Natural killer cell (primary cell): ENCODE data around the gene C12orf43. TPM values are rescaled to one million over a fixed set of nuclear protein-coding genes. Genes with fewer than 3 reads are reported as not detected.

Experiments
- ATAC-seq, 3 donors: fragments of 150-1000 bp in 2 of 3; fragments of 200-7000 bp in 1 of 3; cut with Tn5 transposase; 1 replicate in 1 of 3; 2 replicates in 2 of 3; pipeline ENCODE4 v1.10.0; 2021; ENCODE audit warnings: mild to moderate bottlenecking in 2 of 3, moderate library complexity in 2 of 3
- DNase-seq, 2 donors: peaks; one replicate each; pipeline versions ENCODE4 v3.0.0 to v3.0.0-alpha.2; 2013 to 2021; ENCODE audit warnings: mixed read lengths in 1 of 2
- H3K27ac ChIP-seq: one replicate; pipeline ENCODE4 v1.5.1; 2013; ENCODE audit warnings: mild to moderate bottlenecking, low read length
- H3K27me3 ChIP-seq: one replicate; pipeline ENCODE4 v1.6.1; 2013; ENCODE audit warnings: low read length; ENCODE audit not compliant: control insufficient read depth, insufficient read depth
- H3K36me3 ChIP-seq: one replicate; pipeline ENCODE4 v1.6.1; 2013; ENCODE audit warnings: low read length; ENCODE audit not compliant: control insufficient read depth, insufficient read depth
- H3K4me1 ChIP-seq: one replicate; pipeline ENCODE4 v1.6.1; 2013; ENCODE audit warnings: low read length; ENCODE audit not compliant: control insufficient read depth, insufficient read depth
- H3K4me3 ChIP-seq: one replicate; pipeline ENCODE4 v1.5.1; 2013; ENCODE audit warnings: low read length
- H3K9me3 ChIP-seq: one replicate; pipeline ENCODE4 v1.6.1; 2013; ENCODE audit warnings: low read length; ENCODE audit not compliant: control insufficient read depth, insufficient read depth
- H3K27ac Mint-ChIP-seq, 2 donors: one replicate each; pipeline ENCODE4 v1.8.0; 2022; ENCODE audit warnings: mild to moderate bottlenecking in 2 of 2, mixed read lengths in 2 of 2, moderate library complexity in 1 of 2
- H3K27me3 Mint-ChIP-seq, 2 donors: one replicate each; pipeline ENCODE4 v1.8.0; 2022; ENCODE audit warnings: low read depth in 2 of 2, mixed read lengths in 2 of 2
- H3K36me3 Mint-ChIP-seq: one replicate; pipeline ENCODE4 v1.8.0; 2022; ENCODE audit warnings: mixed read lengths
- H3K4me1 Mint-ChIP-seq, 2 donors: one replicate each; pipeline ENCODE4 v1.8.0; 2022; ENCODE audit warnings: mixed read lengths in 2 of 2
- H3K4me3 Mint-ChIP-seq: one replicate; pipeline ENCODE4 v1.8.0; 2022; ENCODE audit warnings: mild to moderate bottlenecking, moderate library complexity, mixed read lengths
- H3K9me3 Mint-ChIP-seq, 2 donors: one replicate each; pipeline ENCODE4 v1.8.0; 2022; ENCODE audit warnings: mixed read lengths in 2 of 2
- WGBS: methylation state at CpG from one replicate; pipeline ENCODE4 v1.1.7; 2013; ENCODE audit warnings: missing lambda C conversion rate; ENCODE audit not compliant: insufficient coverage; 5-methylcytosine and 5-hydroxymethylcytosine counted together
- intact Hi-C: fragments of 100-400 bp; cut with micrococcal nuclease; formaldehyde crosslinking; loops from one replicate; pipeline ENCODE4 v1.14.2; 2022
- total RNA-seq, 4 donors: library from RNA; stranded (reverse); fragments of 120-200 nt in 1 of 4; gene quantifications; one replicate each; pipeline versions ENCODE4 v1.2.3 to v1.2.4, GENCODE V29; 2013 to 2022
- TF ChIP-seq, protein P1 (sequence below): fragments of 200-600 bp; IDR thresholded peaks from one replicate; pipeline ENCODE4 v1.8.0; 2022; ENCODE audit warnings: antibody characterized with exemption

C12orf43 gene
- total RNA-seq, 3 donors from 2014 or later (not counting 1 experiment from before 2014, with no cell fraction given) = 16.0 to 19.9 (median 18.0) TPM

DNA sequence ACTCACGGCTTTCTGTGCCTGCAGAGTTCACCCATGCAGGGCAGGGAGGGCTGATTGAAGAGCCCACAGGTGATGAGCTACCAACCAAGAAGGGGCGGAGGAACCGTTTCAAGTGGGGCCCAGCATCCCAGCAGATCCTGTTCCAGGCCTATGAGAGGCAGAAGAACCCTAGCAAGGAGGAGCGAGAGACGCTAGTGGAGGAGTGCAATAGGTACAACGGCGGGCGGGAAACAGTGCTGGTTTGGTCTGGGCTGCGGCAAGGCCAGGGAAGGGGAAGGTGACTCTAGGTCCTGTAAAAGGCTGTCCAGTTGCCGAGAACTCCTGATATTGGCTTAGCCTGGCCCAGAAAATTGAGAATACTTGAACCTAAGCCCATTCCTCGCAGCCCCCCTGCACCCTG, 22.8 kb downstream of the C12orf43 start:
- TF ChIP-seq, protein P1, sequence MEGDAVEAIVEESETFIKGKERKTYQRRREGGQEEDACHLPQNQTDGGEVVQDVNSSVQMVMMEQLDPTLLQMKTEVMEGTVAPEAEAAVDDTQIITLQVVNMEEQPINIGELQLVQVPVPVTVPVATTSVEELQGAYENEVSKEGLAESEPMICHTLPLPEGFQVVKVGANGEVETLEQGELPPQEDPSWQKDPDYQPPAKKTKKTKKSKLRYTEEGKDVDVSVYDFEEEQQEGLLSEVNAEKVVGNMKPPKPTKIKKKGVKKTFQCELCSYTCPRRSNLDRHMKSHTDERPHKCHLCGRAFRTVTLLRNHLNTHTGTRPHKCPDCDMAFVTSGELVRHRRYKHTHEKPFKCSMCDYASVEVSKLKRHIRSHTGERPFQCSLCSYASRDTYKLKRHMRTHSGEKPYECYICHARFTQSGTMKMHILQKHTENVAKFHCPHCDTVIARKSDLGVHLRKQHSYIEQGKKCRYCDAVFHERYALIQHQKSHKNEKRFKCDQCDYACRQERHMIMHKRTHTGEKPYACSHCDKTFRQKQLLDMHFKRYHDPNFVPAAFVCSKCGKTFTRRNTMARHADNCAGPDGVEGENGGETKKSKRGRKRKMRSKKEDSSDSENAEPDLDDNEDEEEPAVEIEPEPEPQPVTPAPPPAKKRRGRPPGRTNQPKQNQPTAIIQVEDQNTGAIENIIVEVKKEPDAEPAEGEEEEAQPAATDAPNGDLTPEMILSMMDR = no peak
- H3K4me3 Mint-ChIP-seq = no peak overlapping the region
- H3K27ac Mint-ChIP-seq = no peak overlapping the region
- ATAC-seq = no peak
- H3K9me3 ChIP-seq = no peaks in the 10 kb centered on the region
- DNase-seq = no peak
- no peaks in the 10 kb centered on the region for H3K27me3 ChIP-seq
- H3K4me3 ChIP-seq = no peak overlapping the region
- H3K9me3 Mint-ChIP-seq = peaks cover 0 to 10% of the 10 kb centered on the region in 2 donors
- H3K4me1 ChIP-seq = no peaks in the 10 kb centered on the region
- H3K27me3 Mint-ChIP-seq = peaks cover 7 to 13% of the 10 kb centered on the region in 2 donors
- H3K4me1 Mint-ChIP-seq = no peaks in the 10 kb centered on the region
- H3K36me3 ChIP-seq = no peaks in the 10 kb centered on the region
- H3K36me3 Mint-ChIP-seq = no peaks in the 10 kb centered on the region
- WGBS = 90% methylated on average over 11 of the region's 11 CpGs
- intact Hi-C loops = no loop called here
- no peak overlapping the region for H3K27ac ChIP-seq

DNA sequence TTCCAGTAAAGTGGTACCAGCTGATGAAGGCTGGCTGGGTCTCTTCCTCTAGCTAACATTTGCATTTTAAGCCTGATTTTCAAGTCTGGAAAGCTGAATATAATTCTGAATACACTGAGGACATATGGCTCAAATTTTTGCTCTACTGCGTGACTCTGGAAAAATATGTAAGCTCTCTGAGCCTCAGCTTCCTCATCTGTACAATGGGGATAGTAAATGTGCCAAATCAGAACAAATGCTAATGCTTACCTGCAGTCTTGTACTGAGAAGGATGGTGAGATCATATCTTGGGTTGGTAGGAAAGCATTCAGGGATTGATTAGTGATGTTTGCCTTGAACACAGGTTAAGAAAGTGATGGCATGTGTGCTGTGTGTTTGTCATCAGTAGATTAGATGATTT, 23.3 kb downstream of the C12orf43 start:
- no peaks in the 10 kb centered on the region for H3K9me3 ChIP-seq
- Mint-ChIP-seq H3K9me3 (peaks cover 0 to 13% of the 10 kb centered on the region in 2 donors), H3K36me3 (no peaks in the 10 kb centered on the region), H3K4me1 (no peaks in the 10 kb centered on the region), H3K27ac (no peak overlapping the region), H3K4me3 (no peak overlapping the region), H3K27me3 (peaks cover 7 to 13% of the 10 kb centered on the region in 2 donors)
- no peaks in the 10 kb centered on the region for H3K36me3 ChIP-seq
- DNase-seq (no peak), ATAC-seq (no peak)
- WGBS = 92% methylated on average over 1 of the region's 1 CpG
- no peak overlapping the region for H3K4me3 ChIP-seq
- no peaks in the 10 kb centered on the region for H3K27me3 ChIP-seq
- intact Hi-C loops = no loop called here
- no peaks in the 10 kb centered on the region for H3K4me1 ChIP-seq
- TF ChIP-seq, protein P1 = no peak
- H3K27ac ChIP-seq = no peak overlapping the region

DNA sequence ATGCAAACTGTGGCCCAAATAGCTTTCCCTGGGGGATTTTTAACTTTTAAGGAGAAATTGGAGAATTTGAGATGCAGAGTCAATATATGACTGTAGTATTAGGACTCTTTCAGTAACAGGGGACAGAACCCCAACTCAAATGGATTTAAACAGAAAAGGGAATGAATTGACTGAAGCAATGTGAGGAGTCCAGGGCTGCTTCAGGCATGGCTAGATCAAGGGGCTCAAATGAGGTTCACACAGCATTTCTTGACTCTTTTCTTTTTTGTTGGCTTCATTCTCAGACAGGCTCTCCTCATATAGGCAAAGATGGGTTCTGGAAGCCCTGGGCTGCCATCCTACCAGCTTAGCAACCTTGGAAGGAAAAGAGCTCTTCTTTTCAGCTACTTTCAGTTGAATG, 24.3 kb downstream of the C12orf43 start:
- DNase-seq (no peak), ATAC-seq (no peak)
- intact Hi-C loops = no loop called here
- peaks cover 7 to 13% of the 10 kb centered on the region in 2 donors for H3K27me3 Mint-ChIP-seq
- Histone ChIP-seq H3K4me1 (no peaks in the 10 kb centered on the region), H3K27ac (no peak overlapping the region), H3K4me3 (no peak overlapping the region), H3K9me3 (no peaks in the 10 kb centered on the region), H3K36me3 (no peaks in the 10 kb centered on the region), H3K27me3 (no peaks in the 10 kb centered on the region)
- TF ChIP-seq, protein P1 = no peak
- H3K27ac Mint-ChIP-seq = no peak overlapping the region
- H3K4me3 Mint-ChIP-seq = no peak overlapping the region
- peaks cover 0 to 13% of the 10 kb centered on the region in 2 donors for H3K9me3 Mint-ChIP-seq
- no peaks in the 10 kb centered on the region for H3K4me1 Mint-ChIP-seq
- no peaks in the 10 kb centered on the region for H3K36me3 Mint-ChIP-seq

DNA sequence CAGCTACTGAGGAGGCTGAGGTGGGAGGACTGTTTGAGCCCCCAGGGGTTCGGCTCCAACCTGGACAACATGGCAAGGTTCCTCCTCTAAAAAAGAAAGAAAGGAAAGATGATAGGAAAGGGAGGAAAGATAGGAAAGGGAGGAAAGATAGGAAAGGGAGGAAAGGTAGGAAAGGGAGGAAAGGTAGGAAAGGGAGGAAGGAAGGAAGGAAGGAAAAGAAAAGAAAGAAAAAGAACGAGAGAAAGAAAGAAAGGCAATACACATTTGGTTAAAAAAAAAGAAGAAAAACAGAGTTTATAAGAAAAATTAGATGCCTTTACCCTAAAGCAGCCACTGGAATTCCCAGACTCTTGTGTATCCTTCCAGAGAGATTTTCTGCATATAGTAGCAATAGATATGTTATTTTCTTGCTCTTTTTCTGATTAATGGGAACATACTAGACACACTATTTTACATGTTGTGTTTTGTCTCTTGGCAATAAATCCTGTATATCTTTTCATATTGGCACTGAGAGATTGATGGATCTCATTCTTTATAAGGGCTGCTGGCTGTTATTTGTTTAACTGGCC, 25.7 kb downstream of the C12orf43 start:
- WGBS = 88% methylated on average over 2 of the region's 2 CpGs

More for the DNA sequence above, 25.7 kb downstream of the C12orf43 start:
- H3K36me3 Mint-ChIP-seq = no peaks in the 10 kb centered on the region
- no peak overlapping the region for H3K27ac Mint-ChIP-seq
- Histone ChIP-seq H3K36me3 (no peaks in the 10 kb centered on the region), H3K9me3 (no peaks in the 10 kb centered on the region), H3K27me3 (no peaks in the 10 kb centered on the region), H3K27ac (no peak overlapping the region), H3K4me3 (no peak overlapping the region), H3K4me1 (no peaks in the 10 kb centered on the region)
- no peaks in the 10 kb centered on the region for H3K4me1 Mint-ChIP-seq
- no peak for ATAC-seq
- peaks cover 7 to 11% of the 10 kb centered on the region in 2 donors for H3K27me3 Mint-ChIP-seq
- H3K4me3 Mint-ChIP-seq = no peak overlapping the region
- H3K9me3 Mint-ChIP-seq = peaks cover 0 to 11% of the 10 kb centered on the region in 2 donors
- no peak for DNase-seq
- intact Hi-C loops = no loop called here
- TF ChIP-seq, protein P1 = no peak
